ENCODE measurements around the gene PSRC1.

The PSRC1 gene

GRCh38 chr1:109261006-109261405, 21.9 kb downstream of the PSRC1 start:
- in situ Hi-C loops (cut with MboI; ENCODE audit: low sequenced_read_pairs): loop anchor here (10.0 to 25.0 kb wide), 2 partner anchors 274 to 726 kb away; partner anchors contain the start of genes AHCYL1 and GPR61

GRCh38 chr1:109259674-109260557, 23.0 kb downstream of the PSRC1 start:
- in situ Hi-C loops (cut with MboI; ENCODE audit: low sequenced_read_pairs): loop anchor here (10.0 to 25.0 kb wide), 2 partner anchors 275 to 727 kb away; partner anchors contain the start of genes AHCYL1 and GPR61

DNA sequence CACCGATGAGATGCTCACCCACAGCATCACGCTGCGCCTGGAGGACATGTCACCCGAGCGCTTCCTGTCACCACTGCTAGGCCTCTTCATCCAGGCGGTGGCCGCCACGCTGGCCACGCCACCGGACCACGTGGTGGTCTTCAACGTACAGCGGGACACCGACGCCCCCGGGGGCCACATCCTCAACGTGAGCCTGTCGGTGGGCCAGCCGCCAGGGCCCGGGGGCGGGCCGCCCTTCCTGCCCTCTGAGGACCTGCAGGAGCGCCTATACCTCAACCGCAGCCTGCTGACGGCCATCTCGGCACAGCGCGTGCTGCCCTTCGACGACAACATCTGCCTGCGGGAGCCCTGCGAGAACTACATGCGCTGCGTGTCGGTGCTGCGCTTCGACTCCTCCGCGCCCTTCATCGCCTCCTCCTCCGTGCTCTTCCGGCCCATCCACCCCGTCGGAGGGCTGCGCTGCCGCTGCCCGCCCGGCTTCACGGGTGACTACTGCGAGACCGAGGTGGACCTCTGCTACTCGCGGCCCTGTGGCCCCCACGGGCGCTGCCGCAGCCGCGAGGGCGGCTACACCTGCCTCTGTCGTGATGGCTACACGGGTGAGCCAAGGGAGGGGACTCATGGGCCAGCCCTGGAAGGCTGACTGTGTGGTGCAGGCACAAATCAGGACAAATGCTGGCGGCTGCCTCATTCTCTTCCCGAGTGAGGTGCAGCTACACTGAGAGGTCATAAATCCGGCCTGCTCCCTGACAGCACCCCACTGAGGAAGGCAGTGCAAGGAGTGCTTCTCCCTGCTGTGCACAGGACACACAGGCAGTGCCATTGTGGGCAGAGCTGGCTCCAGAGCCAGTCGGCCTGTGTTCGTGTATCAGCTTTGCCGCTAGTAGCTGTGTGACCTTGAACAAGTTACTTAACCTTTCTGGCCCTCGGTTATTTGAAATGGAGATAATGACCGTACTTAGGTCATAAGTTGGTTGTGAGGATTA, 24.2 kb downstream of the PSRC1 start:
- in situ Hi-C loops (cut with MboI; ENCODE audit: low sequenced_read_pairs): loop anchor here (25.0 kb wide), 1 partner anchor 729 kb away; the partner anchor contains the start of gene AHCYL1

GRCh38 chr1:109257682-109258421, 25.1 kb downstream of the PSRC1 start:
- in situ Hi-C loops (cut with MboI; ENCODE audit: low sequenced_read_pairs): loop anchor here (25.0 kb wide), 1 partner anchor 729 kb away; the partner anchor contains the start of gene AHCYL1

GRCh38 chr1:109256971-109257681, 25.8 kb downstream of the PSRC1 start:
- in situ Hi-C loops (cut with MboI; ENCODE audit: low sequenced_read_pairs): loop anchor here (25.0 kb wide), 1 partner anchor 730 kb away; the partner anchor contains the start of gene AHCYL1

DNA sequence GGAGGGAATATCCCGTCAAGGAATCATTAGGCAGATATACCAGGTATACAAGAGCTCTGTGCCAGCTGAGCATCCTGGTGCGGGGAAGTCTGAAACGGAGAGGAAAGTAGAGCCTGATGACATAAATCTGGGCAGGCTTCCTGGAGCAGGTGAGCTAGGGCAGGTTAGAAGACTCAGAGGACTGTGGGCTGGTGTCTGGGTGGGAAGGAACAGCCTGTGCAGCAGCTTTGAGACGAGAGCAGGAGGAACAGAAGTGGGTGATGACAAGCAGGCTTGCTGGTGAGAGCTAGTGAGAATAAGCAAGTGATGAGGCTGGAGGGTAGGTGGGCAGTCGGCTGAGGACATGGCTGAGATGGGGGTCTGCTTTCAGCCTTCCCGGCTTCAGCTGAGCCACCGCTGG, 26.9 kb downstream of the PSRC1 start:
- in situ Hi-C loops (cut with MboI; ENCODE audit: low sequenced_read_pairs): loop anchor here (25.0 kb wide), 1 partner anchor 731 kb away; the partner anchor contains the start of gene AHCYL1

GRCh38 chr1:109255678-109256077, 27.3 kb downstream of the PSRC1 start:
- in situ Hi-C loops (cut with MboI; ENCODE audit: low sequenced_read_pairs): loop anchor here (25.0 kb wide), 1 partner anchor 732 kb away; the partner anchor contains the start of gene AHCYL1

DNA sequence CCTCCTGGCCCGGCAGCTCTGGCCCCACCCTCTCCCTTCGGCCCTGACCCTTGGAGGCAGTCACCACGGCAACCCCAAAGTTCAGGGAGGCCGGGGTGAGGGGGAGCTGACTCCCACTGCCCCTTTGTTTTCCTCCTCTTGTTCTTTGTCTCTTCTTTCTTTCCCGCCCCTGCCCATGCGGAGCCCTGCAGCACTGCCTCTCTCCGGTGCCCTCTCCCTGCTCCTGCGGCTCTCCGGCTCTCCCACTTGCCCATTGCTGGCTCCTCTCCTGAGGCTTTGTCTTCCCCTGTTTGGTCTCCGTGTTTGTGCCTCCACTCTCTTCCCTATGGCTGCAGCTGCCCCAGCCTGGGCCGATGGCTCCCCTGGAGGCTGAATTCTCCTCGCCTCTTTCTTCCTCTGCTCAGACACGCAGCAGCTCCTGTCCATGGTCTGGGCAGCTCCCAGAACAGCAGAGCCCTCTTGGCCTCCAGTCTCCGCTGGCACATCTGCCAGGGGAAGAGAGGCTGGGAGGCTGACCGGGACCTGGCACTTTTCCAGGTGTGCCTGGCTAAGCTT, 27.8 kb downstream of the PSRC1 start:
- in situ Hi-C loops (cut with MboI; ENCODE audit: low sequenced_read_pairs): loop anchor here (25.0 kb wide), 1 partner anchor 732 kb away; the partner anchor contains the start of gene AHCYL1

- in situ Hi-C loops (cut with MboI; ENCODE audit: low sequenced_read_pairs): loop anchor here (25.0 kb wide), 1 partner anchor 733 kb away; the partner anchor contains the start of gene AHCYL1
Observed at GRCh38 chr1:109254621-109255096, 28.3 kb downstream of the PSRC1 start.

- in situ Hi-C loops (cut with MboI; ENCODE audit: low sequenced_read_pairs): loop anchor here (25.0 kb wide), 1 partner anchor 733 kb away; the partner anchor contains the start of gene AHCYL1
Observed at GRCh38 chr1:109253803-109254620, 28.9 kb downstream of the PSRC1 start.

GRCh38 chr1:109252893-109253802, 29.8 kb downstream of the PSRC1 start:
- in situ Hi-C loops (cut with MboI; ENCODE audit: low sequenced_read_pairs): loop anchor here (25.0 kb wide), 1 partner anchor 734 kb away; the partner anchor contains the start of gene AHCYL1

- in situ Hi-C loops (cut with MboI; ENCODE audit: low sequenced_read_pairs): loop anchor here (25.0 kb wide), 1 partner anchor 735 kb away; the partner anchor contains the start of gene AHCYL1
Observed at GRCh38 chr1:109252167-109252892, 30.6 kb downstream of the PSRC1 start.

DNA sequence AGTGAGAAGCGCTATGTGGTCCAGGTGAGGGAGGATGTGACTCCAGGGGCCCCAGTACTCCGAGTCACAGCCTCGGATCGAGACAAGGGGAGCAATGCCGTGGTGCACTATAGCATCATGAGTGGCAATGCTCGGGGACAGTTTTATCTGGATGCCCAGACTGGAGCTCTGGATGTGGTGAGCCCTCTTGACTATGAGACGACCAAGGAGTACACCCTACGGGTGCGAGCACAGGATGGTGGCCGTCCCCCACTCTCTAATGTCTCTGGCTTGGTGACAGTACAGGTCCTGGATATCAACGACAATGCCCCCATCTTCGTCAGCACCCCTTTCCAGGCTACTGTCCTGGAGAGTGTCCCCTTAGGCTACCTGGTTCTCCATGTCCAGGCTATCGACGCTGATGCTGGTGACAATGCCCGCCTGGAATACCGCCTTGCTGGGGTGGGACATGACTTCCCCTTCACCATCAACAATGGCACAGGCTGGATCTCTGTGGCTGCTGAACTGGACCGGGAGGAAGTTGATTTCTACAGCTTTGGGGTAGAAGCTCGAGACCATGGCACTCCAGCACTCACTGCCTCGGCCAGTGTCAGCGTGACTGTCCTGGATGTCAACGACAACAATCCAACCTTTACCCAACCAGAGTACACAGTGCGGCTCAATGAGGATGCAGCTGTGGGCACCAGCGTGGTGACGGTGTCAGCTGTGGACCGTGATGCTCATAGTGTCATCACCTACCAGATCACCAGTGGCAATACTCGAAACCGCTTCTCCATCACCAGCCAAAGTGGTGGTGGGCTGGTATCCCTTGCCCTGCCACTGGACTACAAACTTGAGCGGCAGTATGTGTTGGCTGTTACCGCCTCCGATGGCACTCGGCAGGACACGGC, 31.4 kb downstream of the PSRC1 start:
- in situ Hi-C loops (cut with MboI; ENCODE audit: low sequenced_read_pairs): loop anchor here (25.0 kb wide), 1 partner anchor 736 kb away; the partner anchor contains the start of gene AHCYL1

- in situ Hi-C loops (cut with MboI; ENCODE audit: low sequenced_read_pairs): loop anchor here (25.0 kb wide), 1 partner anchor 737 kb away; the partner anchor contains the start of gene AHCYL1
Observed at GRCh38 chr1:109250454-109251276, 32.3 kb downstream of the PSRC1 start.

Data from HL-60/S4 (cell line).